Measurements from ENCODE around the gene LMNA. TPM values are rescaled to one million over a fixed set of nuclear protein-coding genes. Genes with fewer than 3 reads are reported as not detected.

LMNA gene
- total and polyA plus RNA-seq, 4 donors: 163 to 547 (median 193) TPM

DNA sequence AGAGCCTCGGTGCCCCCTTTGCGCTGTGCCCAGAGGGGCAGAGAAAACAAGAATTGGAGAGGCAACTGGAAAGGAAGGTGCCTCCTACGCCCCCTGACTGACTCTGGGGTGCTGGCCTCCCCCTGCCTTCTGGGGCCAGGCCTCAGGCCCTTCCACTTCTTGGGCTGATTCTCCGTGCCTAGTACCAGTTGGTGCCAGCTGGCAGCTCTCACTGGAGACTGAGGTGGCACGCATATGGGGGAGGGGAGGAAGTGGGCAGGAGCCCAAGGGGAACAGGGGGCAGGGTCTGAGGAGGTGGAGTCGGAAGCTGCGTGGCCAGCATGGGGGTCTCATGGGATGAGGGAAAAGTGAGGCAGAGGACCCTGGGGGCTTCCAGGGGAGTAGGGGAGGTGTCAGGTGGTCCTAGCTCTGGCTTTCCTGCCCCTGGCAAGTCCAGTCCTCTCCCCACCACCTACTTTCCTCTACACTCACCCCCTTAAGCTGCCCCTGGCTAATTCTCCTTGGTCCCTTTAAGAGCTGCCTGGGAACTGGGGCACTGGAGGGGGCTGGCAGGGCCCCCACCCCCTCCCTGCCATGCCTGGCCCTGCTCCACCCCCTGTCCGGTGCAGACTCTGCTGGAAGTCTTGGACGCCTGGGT, 32.4 kb downstream of the LMNA start:
- peaks cover 0 to 16% (median 9%) of the 10 kb centered on the region in 3 donors for H3K27me3 ChIP-seq (ENCODE audit: control insufficient read depth in 3 of 3, insufficient read depth in 3 of 3, low read length in 2 of 3)
- H3K9me3 ChIP-seq (ENCODE audit: control insufficient read depth in 4 of 4, insufficient read depth in 3 of 4, low read length in 3 of 4): no peaks in the 10 kb centered on the region
- H3K36me3 ChIP-seq (ENCODE audit: control insufficient read depth in 4 of 4, insufficient read depth in 4 of 4, low read length in 4 of 4): no peaks in the 10 kb centered on the region
- 20 to 24% methylated on average over 9 of the region's 9 CpGs for WGBS, 2 donors
- no peak overlapping the region for H3K9ac ChIP-seq (ENCODE audit: insufficient read depth in 1 of 2, low read length in 2 of 2)
- no peak overlapping the region for H3K4me3 ChIP-seq
- peak in 1 of 3 donors; percentile 42 for DNase-seq
- TF ChIP-seq CTCF (IDR thresholded peaks at IDR 0.05; ENCODE audit: control extremely low read depth, extremely low read depth): no peak
- no peak for ATAC-seq (ENCODE audit: insufficient read depth, low FRiP score)
- H3K27ac ChIP-seq (ENCODE audit: low read depth in 1 of 2, low read length in 1 of 2): peak overlapping the region in 1 of 2 donors; percentile 10
- peaks cover 0 to 11% (median 8%) of the 10 kb centered on the region in 5 donors for H3K4me1 ChIP-seq (ENCODE audit: control insufficient read depth in 5 of 5, insufficient read depth in 5 of 5, low read length in 5 of 5)

DNA sequence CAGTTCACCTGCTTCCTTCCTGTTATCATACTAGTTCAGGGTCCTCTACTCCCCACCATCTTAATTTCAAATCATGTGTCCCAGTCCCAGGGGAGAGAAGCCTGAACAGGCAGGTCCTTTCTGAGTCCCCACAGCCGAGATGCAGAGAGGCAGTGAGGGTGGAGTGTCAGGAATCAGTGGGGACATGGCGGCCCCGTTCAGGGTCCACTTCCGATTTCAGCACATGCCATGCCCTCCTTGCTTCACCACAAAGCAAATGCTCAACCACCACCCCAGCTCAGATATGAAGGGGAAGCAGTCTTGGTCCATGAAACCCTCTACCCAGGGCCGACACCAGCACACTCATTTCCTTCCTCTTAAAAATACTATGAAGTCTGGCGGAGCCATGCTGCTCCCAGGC, 33.7 kb downstream of the LMNA start:
- Histone ChIP-seq H3K9me3 (ENCODE audit: control insufficient read depth in 4 of 4, insufficient read depth in 3 of 4, low read length in 3 of 4) (no peaks in the 10 kb centered on the region), H3K27me3 (ENCODE audit: control insufficient read depth in 3 of 3, insufficient read depth in 3 of 3, low read length in 2 of 3) (peaks cover 0 to 16% (median 9%) of the 10 kb centered on the region in 3 donors), H3K27ac (ENCODE audit: low read depth in 1 of 2, low read length in 1 of 2) (peak overlapping the region in 1 of 2 donors; percentile 37), H3K4me3 (no peak overlapping the region), H3K36me3 (ENCODE audit: control insufficient read depth in 4 of 4, insufficient read depth in 4 of 4, low read length in 4 of 4) (no peaks in the 10 kb centered on the region), H3K4me1 (ENCODE audit: control insufficient read depth in 5 of 5, insufficient read depth in 5 of 5, low read length in 5 of 5) (peaks cover 0 to 11% (median 6%) of the 10 kb centered on the region in 5 donors), H3K9ac (ENCODE audit: insufficient read depth in 1 of 2, low read length in 2 of 2) (no peak overlapping the region)
- WGBS, 2 donors: 27 to 56% methylated on average over 6 of the region's 6 CpGs
- no peak for ATAC-seq (ENCODE audit: insufficient read depth, low FRiP score)
- no peak for DNase-seq
- no peak for TF ChIP-seq CTCF (IDR thresholded peaks at IDR 0.05; ENCODE audit: control extremely low read depth, extremely low read depth)

DNA sequence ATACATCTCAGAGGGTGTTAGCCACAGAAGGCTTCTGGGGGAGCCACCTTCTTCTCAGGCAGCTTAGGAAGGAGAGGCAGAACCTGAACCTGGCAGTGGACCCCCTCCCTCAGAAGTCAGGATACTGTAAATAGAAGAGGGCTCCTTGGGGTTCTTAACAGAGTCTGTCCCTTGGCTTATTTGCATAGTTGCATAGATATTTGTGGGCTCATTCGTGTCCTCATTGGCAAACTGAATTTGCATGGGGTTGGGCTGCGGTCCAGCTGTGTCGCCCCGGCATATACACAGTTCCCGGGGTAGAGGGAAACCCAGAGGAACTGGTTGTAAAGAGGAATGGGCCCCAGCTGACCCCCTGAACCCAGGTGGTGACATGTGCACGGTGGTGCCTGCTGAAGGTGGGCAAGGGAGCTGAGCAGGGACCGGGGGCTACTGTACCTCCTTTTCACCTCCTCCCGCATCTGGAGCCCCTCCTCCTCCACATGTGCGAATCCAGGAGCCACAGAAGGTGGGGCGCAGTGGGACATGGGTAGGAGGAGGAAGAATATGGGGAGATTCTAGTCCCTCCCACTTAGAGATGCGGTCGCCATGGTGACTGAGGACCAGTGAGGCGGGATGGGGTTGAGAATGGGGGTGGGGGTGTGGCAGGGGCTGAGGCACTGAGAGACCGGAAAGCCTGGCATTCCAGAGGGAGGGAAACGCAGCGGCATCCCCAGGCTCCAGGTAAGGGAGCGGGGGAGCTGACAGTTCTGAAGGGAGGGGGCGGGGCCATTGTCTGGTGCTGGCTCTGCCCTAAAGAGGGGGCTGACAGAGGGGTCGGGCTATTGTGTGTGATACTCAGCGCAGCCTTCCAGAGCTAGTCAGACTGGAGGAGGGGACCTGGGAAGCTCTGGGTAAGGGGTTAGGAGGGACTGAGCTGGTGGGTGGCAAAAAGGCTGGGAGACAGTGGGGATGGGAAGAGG, 35.1 kb downstream of the LMNA start:
- Histone ChIP-seq H3K36me3 (ENCODE audit: control insufficient read depth in 4 of 4, insufficient read depth in 4 of 4, low read length in 4 of 4) (no peaks in the 10 kb centered on the region), H3K9ac (ENCODE audit: insufficient read depth in 1 of 2, low read length in 2 of 2) (no peak overlapping the region), H3K4me3 (no peak overlapping the region), H3K27ac (ENCODE audit: low read depth in 1 of 2, low read length in 1 of 2) (no peak overlapping the region), H3K9me3 (ENCODE audit: control insufficient read depth in 4 of 4, insufficient read depth in 3 of 4, low read length in 3 of 4) (no peaks in the 10 kb centered on the region), H3K27me3 (ENCODE audit: control insufficient read depth in 3 of 3, insufficient read depth in 3 of 3, low read length in 2 of 3) (peaks cover 0 to 16% (median 9%) of the 10 kb centered on the region in 3 donors), H3K4me1 (ENCODE audit: control insufficient read depth in 5 of 5, insufficient read depth in 5 of 5, low read length in 5 of 5) (peaks cover 0 to 11% (median 6%) of the 10 kb centered on the region in 5 donors)
- 49 to 56% methylated on average over 20 of the region's 20 CpGs for WGBS, 2 donors
- TF ChIP-seq CTCF (IDR thresholded peaks at IDR 0.05; ENCODE audit: control extremely low read depth, extremely low read depth): no peak
- ATAC-seq (ENCODE audit: insufficient read depth, low FRiP score) (no peak), DNase-seq (no peak)
